Measurements from ENCODE around the gene RGS7BP.

Gene RGS7BP

GRCh38 chr5:64569858-64570257, 64.0 kb downstream of the RGS7BP start:
- TF ChIP-seq CTCF (IDR thresholded peaks at IDR 0.05; ENCODE audit: control extremely low read depth, extremely low read depth, low read depth, missing control alignments), result no peak
- no peak for DNase-seq (ENCODE audit: extremely low spot score)
- CTCF ChIA-PET, result no interaction called here
- POLR2A ChIA-PET, result no interaction called here

GRCh38 chr5:64570395-64570996, 64.7 kb downstream of the RGS7BP start:
- no peak for TF ChIP-seq CTCF (IDR thresholded peaks at IDR 0.05; ENCODE audit: control extremely low read depth, extremely low read depth, low read depth, missing control alignments)
- no peak for DNase-seq (ENCODE audit: extremely low spot score)
- ChIA-PET POLR2A (no interaction called here), CTCF (interaction anchor here (1.3 kb wide), 1 partner anchor 328 kb away, joined by 3 read pairs; no protein-coding TSS in a partner anchor)

GRCh38 chr5:64575561-64575960, 69.7 kb downstream of the RGS7BP start:
- TF ChIP-seq CTCF (IDR thresholded peaks at IDR 0.05; ENCODE audit: control extremely low read depth, extremely low read depth, low read depth, missing control alignments), result no peak
- ChIA-PET POLR2A (no interaction called here), CTCF (no interaction called here)
- no peak for DNase-seq (ENCODE audit: extremely low spot score)

- POLR2A ChIA-PET, result no interaction called here
- no peak for DNase-seq (ENCODE audit: extremely low spot score)
- CTCF ChIA-PET, result interaction anchor here (1.7 kb wide), 1 partner anchor 8 kb away, joined by 4 read pairs; no protein-coding TSS in a partner anchor
- no peak for TF ChIP-seq CTCF (IDR thresholded peaks at IDR 0.05; ENCODE audit: control extremely low read depth, extremely low read depth, low read depth, missing control alignments)
Measured at GRCh38 chr5:64576250-64576649, 70.4 kb downstream of the RGS7BP start.

GRCh38 chr5:64585646-64586045, 79.8 kb downstream of the RGS7BP start:
- DNase-seq (ENCODE audit: extremely low spot score), result no peak
- no peak for TF ChIP-seq CTCF (IDR thresholded peaks at IDR 0.05; ENCODE audit: control extremely low read depth, extremely low read depth, low read depth, missing control alignments)
- ChIA-PET CTCF (no interaction called here), POLR2A (no interaction called here)

- TF ChIP-seq CTCF (IDR thresholded peaks at IDR 0.05; ENCODE audit: control extremely low read depth, extremely low read depth, low read depth, missing control alignments), result no peak
- POLR2A ChIA-PET, result no interaction called here
- CTCF ChIA-PET, result no interaction called here
- DNase-seq (ENCODE audit: extremely low spot score), result no peak
Measured at GRCh38 chr5:64587370-64587769, 81.6 kb downstream of the RGS7BP start.

All from GM10248 (cell line).